C4-2B (cell line): Measurements from ENCODE around the gene FDPS.
"Not testable (repeated sequence)": the region's sequence is repeated elsewhere in the genome, so short reads cannot be mapped to it uniquely, and the experiment has no call there.

Source experiments
- H3K27ac ChIP-seq: fragments of 450-650 bp; 2 replicates; pipeline ENCODE4 v1.5.1; 2017
- CTCF ChIP-seq: fragments of 450-650 bp; conservative IDR thresholded peaks from 2 replicates; pipeline ENCODE4 v1.5.1; 2017; ENCODE audit warnings: mild to moderate bottlenecking
- ZFX ChIP-seq: fragments of 450-650 bp; IDR thresholded peaks from 2 replicates; pipeline ENCODE4 v1.6.1; 2017

Gene FDPS

GRCh38 chr1:155286544-155286943 is 22.1 kb upstream of the FDPS start:
- TF ChIP-seq ZFX: no peak
- no peak for TF ChIP-seq CTCF
- H3K27ac ChIP-seq: no peak overlapping the region

GRCh38 chr1:155287987-155288543 is 20.6 kb upstream of the FDPS start:
- TF ChIP-seq CTCF: no peak
- no peak for TF ChIP-seq ZFX
- H3K27ac ChIP-seq: peak overlapping the region; percentile 37

GRCh38 chr1:155291006-155291405 is 17.7 kb upstream of the FDPS start:
- not testable (repeated sequence) for H3K27ac ChIP-seq

- no peak overlapping the region for H3K27ac ChIP-seq
Measured at GRCh38 chr1:155293086-155293749, 15.4 kb upstream of the FDPS start.

GRCh38 chr1:155294520-155295182 is 14.0 kb upstream of the FDPS start:
- H3K27ac ChIP-seq: no peak overlapping the region
- TF ChIP-seq ZFX (no peak), CTCF (no peak)

More at GRCh38 chr1:155293086-155293749, 15.4 kb upstream of the FDPS start:
- TF ChIP-seq ZFX: no peak
- no peak for TF ChIP-seq CTCF

GRCh38 chr1:155295183-155295941 is 13.3 kb upstream of the FDPS start:
- TF ChIP-seq CTCF (no peak), ZFX (no peak)
- no peak overlapping the region for H3K27ac ChIP-seq

- no peak for TF ChIP-seq ZFX
- H3K27ac ChIP-seq: no peak overlapping the region
Measured at GRCh38 chr1:155295942-155296267, 12.8 kb upstream of the FDPS start.

GRCh38 chr1:155296661-155297060 is 12.0 kb upstream of the FDPS start:
- H3K27ac ChIP-seq: no peak overlapping the region
- no peak for TF ChIP-seq CTCF
- TF ChIP-seq ZFX: no peak
